ENCODE results near the gene SRSF5. TPM values are rescaled to one million over a fixed set of nuclear protein-coding genes. Genes with fewer than 3 reads are reported as not detected.
A peak's percentile ranks its signal among the peaks of the same experiment; 100 is the strongest.

SRSF5 gene
- total and polyA plus RNA-seq, 2 of the 13 experiments (the other 11 are each of a cell fraction or from before 2014, with no cell fraction given) = 189 to 277 TPM

DNA sequence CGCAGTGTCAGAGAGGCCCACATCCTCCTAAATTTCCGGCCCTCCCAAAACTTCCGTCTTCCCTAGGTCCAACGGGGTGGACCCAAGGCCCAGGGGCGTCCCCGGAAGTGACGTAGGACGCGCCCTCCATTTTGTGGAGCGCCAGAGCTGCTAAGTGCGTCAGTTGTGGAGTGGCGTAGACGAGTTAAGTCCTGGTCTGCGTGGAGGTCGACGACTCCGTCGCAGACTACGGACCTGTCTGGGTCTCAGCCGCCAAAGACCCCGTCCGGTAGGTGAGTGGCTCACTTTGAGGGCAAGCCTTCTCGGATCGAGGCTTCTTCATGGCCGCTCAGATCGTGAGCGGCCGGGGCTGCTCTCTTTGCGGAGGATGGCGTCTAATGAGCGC is at the start of gene SRSF5 (continued):
- TF ChIP-seq, protein P1, sequence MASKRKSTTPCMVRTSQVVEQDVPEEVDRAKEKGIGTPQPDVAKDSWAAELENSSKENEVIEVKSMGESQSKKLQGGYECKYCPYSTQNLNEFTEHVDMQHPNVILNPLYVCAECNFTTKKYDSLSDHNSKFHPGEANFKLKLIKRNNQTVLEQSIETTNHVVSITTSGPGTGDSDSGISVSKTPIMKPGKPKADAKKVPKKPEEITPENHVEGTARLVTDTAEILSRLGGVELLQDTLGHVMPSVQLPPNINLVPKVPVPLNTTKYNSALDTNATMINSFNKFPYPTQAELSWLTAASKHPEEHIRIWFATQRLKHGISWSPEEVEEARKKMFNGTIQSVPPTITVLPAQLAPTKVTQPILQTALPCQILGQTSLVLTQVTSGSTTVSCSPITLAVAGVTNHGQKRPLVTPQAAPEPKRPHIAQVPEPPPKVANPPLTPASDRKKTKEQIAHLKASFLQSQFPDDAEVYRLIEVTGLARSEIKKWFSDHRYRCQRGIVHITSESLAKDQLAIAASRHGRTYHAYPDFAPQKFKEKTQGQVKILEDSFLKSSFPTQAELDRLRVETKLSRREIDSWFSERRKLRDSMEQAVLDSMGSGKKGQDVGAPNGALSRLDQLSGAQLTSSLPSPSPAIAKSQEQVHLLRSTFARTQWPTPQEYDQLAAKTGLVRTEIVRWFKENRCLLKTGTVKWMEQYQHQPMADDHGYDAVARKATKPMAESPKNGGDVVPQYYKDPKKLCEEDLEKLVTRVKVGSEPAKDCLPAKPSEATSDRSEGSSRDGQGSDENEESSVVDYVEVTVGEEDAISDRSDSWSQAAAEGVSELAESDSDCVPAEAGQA (IDR thresholded peaks at IDR 0.05; ENCODE audit: low read depth) = peak; percentile 98
- TF ChIP-seq, protein P1 (CRISPR knock-in tag; IDR thresholded peaks at IDR 0.05; ENCODE audit: borderline replicate concordance) = no peak
- TF ChIP-seq ZNF224 (CRISPR knock-in tag; IDR thresholded peaks at IDR 0.05) (no peak), ZNF17 (CRISPR knock-in tag; IDR thresholded peaks at IDR 0.05) (0 out of 2 replicates have a peak, but pooled peaks have one; percentile 58), RXRB (CRISPR knock-in tag; IDR thresholded peaks at IDR 0.05; ENCODE audit: borderline replicate concordance) (peak; percentile 76), ZFYVE20 (CRISPR knock-in tag; IDR thresholded peaks at IDR 0.05; ENCODE audit: borderline replicate concordance, low read depth) (no peak), PHF20 (CRISPR knock-in tag; IDR thresholded peaks at IDR 0.05) (peak; percentile 88), JUND (CRISPR knock-in tag; IDR thresholded peaks at IDR 0.05) (0 out of 2 replicates have a peak, but pooled peaks have one; percentile 60), ZNF205 (CRISPR knock-in tag; IDR thresholded peaks at IDR 0.05) (0 out of 2 replicates have a peak, but pooled peaks have one; percentile 44), ZNF773 (CRISPR knock-in tag; IDR thresholded peaks at IDR 0.05; ENCODE audit: borderline replicate concordance) (peak; percentile 67; the same call in 1 of the 2 replicates), ZNF891 (CRISPR knock-in tag; IDR thresholded peaks at IDR 0.05) (no peak; the same call in 1 of the 2 replicates), KDM4B (CRISPR knock-in tag; IDR thresholded peaks at IDR 0.05) (peak; percentile 95; the same call in 1 of the 2 replicates), GATAD1 (CRISPR knock-in tag; IDR thresholded peaks at IDR 0.05) (peak; percentile 88), KLF11 (CRISPR knock-in tag; IDR thresholded peaks at IDR 0.05) (peak; percentile 83), YY1 (IDR thresholded peaks at IDR 0.05; ENCODE audit: insufficient read depth, insufficient replicate concordance, low read depth, low read length) (peak; percentile 97), SKI (IDR thresholded peaks at IDR 0.05; ENCODE audit: partially characterized antibody) (peak; percentile 62), FOSL2 (CRISPR knock-in tag; IDR thresholded peaks at IDR 0.05) (peak; percentile 66), ZNF563 (CRISPR knock-in tag; IDR thresholded peaks at IDR 0.05) (peak; percentile 57; the same call in 1 of the 2 replicates), POLR2AphosphoS2 (IDR thresholded peaks at IDR 0.05; ENCODE audit: low read depth, low read length) (peak; percentile 95)
- TF ChIP-seq, protein P2, sequence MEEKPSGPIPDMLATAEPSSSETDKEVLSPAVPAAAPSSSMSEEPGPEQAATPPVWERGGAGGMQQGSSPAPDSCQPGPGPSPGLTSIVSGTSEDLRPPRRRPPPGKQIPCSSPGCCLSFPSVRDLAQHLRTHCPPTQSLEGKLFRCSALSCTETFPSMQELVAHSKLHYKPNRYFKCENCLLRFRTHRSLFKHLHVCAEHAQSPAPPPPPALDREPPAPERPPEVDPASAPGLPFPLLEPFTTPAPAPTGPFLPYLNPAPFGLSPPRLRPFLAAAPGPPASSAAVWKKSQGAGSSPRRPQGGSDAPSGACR (CRISPR knock-in tag; IDR thresholded peaks at IDR 0.05) = peak; percentile 80; the same call in 1 of the 2 replicates
- TF ChIP-seq, protein P3, sequence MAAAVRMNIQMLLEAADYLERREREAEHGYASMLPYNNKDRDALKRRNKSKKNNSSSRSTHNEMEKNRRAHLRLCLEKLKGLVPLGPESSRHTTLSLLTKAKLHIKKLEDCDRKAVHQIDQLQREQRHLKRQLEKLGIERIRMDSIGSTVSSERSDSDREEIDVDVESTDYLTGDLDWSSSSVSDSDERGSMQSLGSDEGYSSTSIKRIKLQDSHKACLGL (CRISPR knock-in tag; IDR thresholded peaks at IDR 0.05) = peak; percentile 71; the same call in 1 of the 2 replicates
- TF ChIP-seq, protein P4, sequence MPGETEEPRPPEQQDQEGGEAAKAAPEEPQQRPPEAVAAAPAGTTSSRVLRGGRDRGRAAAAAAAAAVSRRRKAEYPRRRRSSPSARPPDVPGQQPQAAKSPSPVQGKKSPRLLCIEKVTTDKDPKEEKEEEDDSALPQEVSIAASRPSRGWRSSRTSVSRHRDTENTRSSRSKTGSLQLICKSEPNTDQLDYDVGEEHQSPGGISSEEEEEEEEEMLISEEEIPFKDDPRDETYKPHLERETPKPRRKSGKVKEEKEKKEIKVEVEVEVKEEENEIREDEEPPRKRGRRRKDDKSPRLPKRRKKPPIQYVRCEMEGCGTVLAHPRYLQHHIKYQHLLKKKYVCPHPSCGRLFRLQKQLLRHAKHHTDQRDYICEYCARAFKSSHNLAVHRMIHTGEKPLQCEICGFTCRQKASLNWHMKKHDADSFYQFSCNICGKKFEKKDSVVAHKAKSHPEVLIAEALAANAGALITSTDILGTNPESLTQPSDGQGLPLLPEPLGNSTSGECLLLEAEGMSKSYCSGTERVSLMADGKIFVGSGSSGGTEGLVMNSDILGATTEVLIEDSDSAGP (CRISPR knock-in tag; IDR thresholded peaks at IDR 0.05; ENCODE audit: borderline replicate concordance) = peak; percentile 89

Data from HepG2 (cell line).